Gastrocnemius medialis (tissue), 4 donors: ENCODE measurements around the gene CRELD1.

ENCODE experiments used
- CTCF ChIP-seq, 5 experiments: fragments of 450-650 bp in 3 of 5; fragments of 200-600 bp in 2 of 5; sonication (generic) in 2 of 5; IDR thresholded peaks in 4 of 5; conservative IDR thresholded peaks in 1 of 5; 1 replicate in 4 of 5; 2 replicates in 1 of 5; pipeline ENCODE4 v1.5.1; 2016 to 2019; ENCODE audit warnings: antibody characterized with exemption in 5 of 5, mild to moderate bottlenecking in 3 of 5, moderate library complexity in 3 of 5
- POLR2A ChIP-seq, 2 donors: fragments of 450-650 bp; IDR thresholded peaks; one replicate each; pipeline ENCODE4 v1.6.1; 2017; ENCODE audit warnings: antibody characterized with exemption in 2 of 2, mild to moderate bottlenecking in 2 of 2, moderate library complexity in 2 of 2

- TF ChIP-seq CTCF (IDR thresholded peaks at IDR 0.05 in 4 of 5, conservative IDR thresholded peaks at IDR 0.05 in 1 of 5) (no peak), POLR2A (IDR thresholded peaks at IDR 0.05) (no peak)
These were observed 25.3 kb upstream of the CRELD1 start for GRCh38 chr3:9908286-9908685.
